HFFc6 (cell line): ENCODE measurements around the gene ZNF606. TPM values are rescaled to one million over a fixed set of nuclear protein-coding genes. Genes with fewer than 3 reads are reported as not detected.

Experiments used
- DNase-seq: peaks from one replicate; pipeline ENCODE4 v3.0.0-alpha.2; 2018
- H3K27ac Mint-ChIP-seq: 2 replicates; pipeline ENCODE4 v1.8.0; 2020; ENCODE audit warnings: mild to moderate bottlenecking, mixed read lengths
- H3K27me3 Mint-ChIP-seq: 2 replicates; pipeline ENCODE4 v1.8.0; 2021; ENCODE audit warnings: mild to moderate bottlenecking, moderate library complexity, mixed read lengths; ENCODE audit not compliant: insufficient read depth
- H3K36me3 Mint-ChIP-seq: 2 replicates; pipeline ENCODE4 v1.8.0; 2021; ENCODE audit warnings: low read depth, mixed read lengths
- H3K4me1 Mint-ChIP-seq: 2 replicates; pipeline ENCODE4 v1.8.0; 2020; ENCODE audit warnings: low read depth, mixed read lengths
- H3K4me3 Mint-ChIP-seq: 2 replicates; pipeline ENCODE4 v1.8.0; 2020; ENCODE audit warnings: mild to moderate bottlenecking, moderate library complexity, mixed read lengths
- H3K9me3 Mint-ChIP-seq: 2 replicates; pipeline ENCODE4 v1.8.0; 2020; ENCODE audit warnings: mild to moderate bottlenecking, mixed read lengths
- CTCF ChIP-seq: fragments of 200-600 bp; sonication (generic); IDR thresholded peaks from 2 replicates; pipeline ENCODE4 v1.5.0; 2021; ENCODE audit warnings: antibody characterized with exemption, mild to moderate bottlenecking
- total RNA-seq, 6 experiments: library from RNA; stranded (reverse); fragmentation: NEBNext Ultra II Directional; extraction: Animal tissue kit (Norgen Biotek cat#: 25700); gene quantifications; 2 replicates in 1 of 6; 3 replicates in 5 of 6; pipeline ENCODE4 v1.2.3, GENCODE V29; 2021

Gene ZNF606
- total RNA-seq, 6 experiments from 2014 or later = 3.5 to 6.0 (median 4.9) TPM

GRCh38 chr19:58044886-58045285, 42.3 kb upstream of the ZNF606 start:
- Mint-ChIP-seq H3K4me1 (no peaks in the 10 kb centered on the region), H3K36me3 (peaks cover 9% of the 10 kb centered on the region), H3K4me3 (no peak overlapping the region), H3K9me3 (peaks cover 83% of the 10 kb centered on the region), H3K27me3 (peaks cover 2% of the 10 kb centered on the region; the same call in 1 of the 2 replicates), H3K27ac (no peak overlapping the region)
- DNase-seq = no peak
- TF ChIP-seq CTCF = no peak

- TF ChIP-seq CTCF = no peak
- DNase-seq = no peak
- Mint-ChIP-seq H3K27me3 (peaks cover 2% of the 10 kb centered on the region; the same call in 1 of the 2 replicates), H3K9me3 (peaks cover 78% of the 10 kb centered on the region), H3K4me1 (no peaks in the 10 kb centered on the region), H3K36me3 (peaks cover 8% of the 10 kb centered on the region), H3K27ac (no peak overlapping the region), H3K4me3 (no peak overlapping the region)
Observed at GRCh38 chr19:58044391-58044790, 41.8 kb upstream of the ZNF606 start.

- Mint-ChIP-seq H3K4me1 (no peaks in the 10 kb centered on the region), H3K9me3 (peaks cover 71% of the 10 kb centered on the region), H3K36me3 (peaks cover 5% of the 10 kb centered on the region; the same call in 1 of the 2 replicates), H3K27ac (no peak overlapping the region), H3K4me3 (no peak overlapping the region), H3K27me3 (peaks cover 2% of the 10 kb centered on the region; the same call in 1 of the 2 replicates)
- no peak for DNase-seq
- TF ChIP-seq CTCF = no peak
Observed at GRCh38 chr19:58042495-58043340, 40.1 kb upstream of the ZNF606 start.

GRCh38 chr19:58040751-58041525, 38.3 kb upstream of the ZNF606 start:
- peaks cover 10% of the 10 kb centered on the region for H3K36me3 Mint-ChIP-seq
- TF ChIP-seq CTCF = no peak

GRCh38 chr19:58038688-58039204, 36.1 kb upstream of the ZNF606 start:
- no peak for TF ChIP-seq CTCF
- no peak overlapping the region for H3K27ac Mint-ChIP-seq
- H3K27me3 Mint-ChIP-seq = peaks cover 5% of the 10 kb centered on the region
- no peak for DNase-seq
- H3K4me1 Mint-ChIP-seq = no peaks in the 10 kb centered on the region
- H3K9me3 Mint-ChIP-seq = peaks cover 68% of the 10 kb centered on the region
- no peak overlapping the region for H3K4me3 Mint-ChIP-seq
- H3K36me3 Mint-ChIP-seq = peaks cover 17% of the 10 kb centered on the region

More at GRCh38 chr19:58040751-58041525, 38.3 kb upstream of the ZNF606 start:
- Mint-ChIP-seq H3K9me3 (peaks cover 69% of the 10 kb centered on the region), H3K27me3 (peaks cover 2% of the 10 kb centered on the region; the same call in 1 of the 2 replicates), H3K27ac (no peak overlapping the region), H3K4me1 (no peaks in the 10 kb centered on the region), H3K4me3 (no peak overlapping the region)
- DNase-seq = no peak
